GM12891 (cell line): ENCODE results near the gene CACNG7.

Source experiments
- POLR2AphosphoS5 ChIP-seq: IDR thresholded peaks from 2 replicates; pipeline ENCODE4 v1.6.1; 2011; ENCODE audit warnings: low read depth, low read length, control low read depth
- TAF1 ChIP-seq: IDR thresholded peaks from 2 replicates; pipeline ENCODE4 v1.6.1; 2011; ENCODE audit warnings: low read depth, low read length, control low read depth

DNA sequence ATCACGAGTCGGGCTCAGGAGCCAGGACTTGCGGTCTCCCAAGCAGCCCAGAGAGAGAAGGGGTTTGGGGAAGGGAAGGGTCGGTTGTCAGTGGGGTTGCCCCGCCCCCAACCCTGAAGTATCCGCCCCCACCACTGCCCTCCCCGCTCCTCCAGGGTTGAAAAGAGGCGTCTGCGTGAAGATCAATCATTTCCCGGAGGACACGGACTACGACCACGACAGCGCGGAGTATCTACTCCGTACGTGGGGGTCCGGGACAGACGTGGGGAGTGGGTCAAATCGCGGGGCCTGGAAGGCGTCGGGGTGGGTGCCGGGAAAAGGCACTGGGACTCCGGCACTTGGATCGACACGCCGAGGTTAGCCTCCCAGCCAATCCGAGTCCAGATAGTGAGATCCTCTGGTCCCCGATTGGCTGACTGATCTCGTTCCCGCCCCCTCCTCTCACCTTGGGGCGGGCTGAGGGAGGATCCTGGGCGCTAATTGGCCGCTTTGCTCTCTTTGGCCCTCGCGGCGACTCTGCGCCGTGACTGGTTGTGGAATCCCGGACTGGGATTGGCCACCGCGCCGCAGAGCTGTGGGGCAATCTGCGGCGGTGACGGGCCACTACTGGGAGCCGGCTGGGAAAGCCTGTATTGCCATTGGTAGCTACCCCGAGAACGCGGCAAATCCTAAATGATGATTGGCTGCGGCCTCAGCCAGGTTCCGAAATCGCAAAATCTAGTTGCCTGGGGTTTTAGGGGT lies 69.1 kb downstream of the CACNG7 start:
- TF ChIP-seq TAF1: no peak
- no peak for TF ChIP-seq POLR2AphosphoS5
